ENCODE results near the gene MTCL3.
A peak's percentile ranks its signal among the peaks of the same experiment; 100 is the strongest.

Gene MTCL3

DNA sequence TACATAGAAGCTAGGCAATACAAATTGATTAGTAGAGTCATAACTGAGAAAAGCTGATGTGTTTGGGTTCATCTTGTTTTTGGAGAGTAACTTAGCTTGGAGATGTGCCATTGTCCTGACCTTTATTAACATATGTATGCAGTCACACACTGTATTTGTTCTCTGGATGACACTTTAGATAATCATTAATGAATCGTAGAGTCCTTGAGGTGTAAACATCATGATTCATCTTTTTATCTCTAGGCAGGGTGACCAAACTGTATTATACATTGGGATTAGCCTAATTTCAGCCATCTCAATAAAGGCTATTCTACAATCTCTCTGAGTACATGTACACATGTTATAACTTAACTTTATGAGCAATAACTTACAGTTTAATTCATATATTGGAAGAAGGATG is 3.6 kb upstream of the MTCL3 start:
- TF ChIP-seq CTCF (IDR thresholded peaks at IDR 0.05), result no peak

DNA sequence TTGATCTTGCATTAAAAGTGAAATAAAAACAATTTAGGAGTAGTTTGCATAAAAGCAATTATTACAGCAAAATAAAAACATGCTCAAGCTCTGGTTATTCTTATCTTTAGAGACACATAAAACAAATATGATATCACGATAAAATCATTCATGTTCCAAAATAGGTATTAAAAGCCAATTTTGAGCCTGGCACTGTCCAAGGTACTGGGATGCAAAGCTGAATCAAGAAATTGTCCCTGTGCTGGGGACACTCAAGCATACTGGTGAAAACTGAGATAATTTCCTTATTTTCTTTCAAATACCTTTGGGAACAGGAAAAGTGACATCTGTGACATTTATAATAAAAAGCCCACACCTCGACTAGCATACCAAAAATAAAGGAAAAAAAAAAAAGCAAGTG is 931 bp upstream of the MTCL3 start:
- TF ChIP-seq CTCF (IDR thresholded peaks at IDR 0.05), result no peak

GRCh38 chr6:127519469-127519785 is 292 bp upstream of the MTCL3 start:
- no peak for TF ChIP-seq CTCF (IDR thresholded peaks at IDR 0.05)

- no peak for TF ChIP-seq CTCF (IDR thresholded peaks at IDR 0.05)
These were observed 885 bp downstream of the MTCL3 start for GRCh38 chr6:127518191-127518709.

DNA sequence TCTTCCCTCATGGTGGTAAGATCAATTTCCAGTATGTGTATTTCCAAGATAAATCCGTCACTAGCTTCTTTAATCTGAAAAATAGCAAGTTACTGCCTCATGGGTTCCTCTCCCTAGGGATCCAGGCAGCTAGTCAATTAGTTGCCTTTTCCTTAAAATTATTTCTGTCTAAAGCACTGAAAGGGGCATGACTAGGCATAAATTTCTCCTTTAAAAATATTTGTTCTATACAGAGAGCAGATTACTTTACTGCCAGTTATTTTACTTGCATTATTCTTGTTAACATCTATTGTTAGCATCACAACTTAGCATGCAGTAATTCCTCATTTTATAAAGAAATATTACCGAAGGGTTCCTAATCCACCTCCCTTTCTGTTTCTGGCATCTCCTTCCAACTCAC is 1.4 kb downstream of the MTCL3 start:
- no peak for TF ChIP-seq CTCF (IDR thresholded peaks at IDR 0.05)

GRCh38 chr6:127516662-127517273 is 2.4 kb downstream of the MTCL3 start:
- peak; percentile 84 for TF ChIP-seq CTCF (IDR thresholded peaks at IDR 0.05)

- no peak for TF ChIP-seq CTCF (IDR thresholded peaks at IDR 0.05)
These were observed 3.1 kb downstream of the MTCL3 start for GRCh38 chr6:127515794-127516661.

Data from LNCAP (cell line).